IgD-negative memory B cell (primary cell): Measurements from ENCODE around the gene NCOR2. TPM values are rescaled to one million over a fixed set of nuclear protein-coding genes. Genes with fewer than 3 reads are reported as not detected.

Experiments used
- H3K27ac Mint-ChIP-seq, 3 donors: one replicate each; pipeline ENCODE4 v1.8.0; 2020 to 2022; ENCODE audit warnings: mild to moderate bottlenecking in 3 of 3, mixed read lengths in 3 of 3, moderate library complexity in 1 of 3
- H3K27me3 Mint-ChIP-seq: one replicate; pipeline ENCODE4 v1.8.0; 2021; ENCODE audit warnings: mixed read lengths
- H3K36me3 Mint-ChIP-seq: one replicate; pipeline ENCODE4 v1.8.0; 2020; ENCODE audit warnings: mild to moderate bottlenecking, mixed read lengths
- H3K4me1 Mint-ChIP-seq, 3 donors: one replicate each; pipeline ENCODE4 v1.8.0; 2020 to 2022; ENCODE audit warnings: mixed read lengths in 3 of 3, mild to moderate bottlenecking in 1 of 3
- H3K4me3 Mint-ChIP-seq, 4 donors: one replicate each; pipeline ENCODE4 v1.8.0; 2020 to 2022; ENCODE audit warnings: mild to moderate bottlenecking in 4 of 4, mixed read lengths in 4 of 4, moderate library complexity in 3 of 4
- H3K9me3 Mint-ChIP-seq, 3 donors: one replicate each; pipeline ENCODE4 v1.8.0; 2020 to 2021; ENCODE audit warnings: mixed read lengths in 3 of 3, mild to moderate bottlenecking in 1 of 3
- polyA plus RNA-seq: library from polyadenylated mRNA; unstranded; fragments of 300-500 nt; fragmentation: Illumina TruSeq; gene quantifications from one replicate; pipeline ENCODE4 v1.2.3, GENCODE V29; 2021

Gene NCOR2
- 9.9 TPM for polyA plus RNA-seq

DNA sequence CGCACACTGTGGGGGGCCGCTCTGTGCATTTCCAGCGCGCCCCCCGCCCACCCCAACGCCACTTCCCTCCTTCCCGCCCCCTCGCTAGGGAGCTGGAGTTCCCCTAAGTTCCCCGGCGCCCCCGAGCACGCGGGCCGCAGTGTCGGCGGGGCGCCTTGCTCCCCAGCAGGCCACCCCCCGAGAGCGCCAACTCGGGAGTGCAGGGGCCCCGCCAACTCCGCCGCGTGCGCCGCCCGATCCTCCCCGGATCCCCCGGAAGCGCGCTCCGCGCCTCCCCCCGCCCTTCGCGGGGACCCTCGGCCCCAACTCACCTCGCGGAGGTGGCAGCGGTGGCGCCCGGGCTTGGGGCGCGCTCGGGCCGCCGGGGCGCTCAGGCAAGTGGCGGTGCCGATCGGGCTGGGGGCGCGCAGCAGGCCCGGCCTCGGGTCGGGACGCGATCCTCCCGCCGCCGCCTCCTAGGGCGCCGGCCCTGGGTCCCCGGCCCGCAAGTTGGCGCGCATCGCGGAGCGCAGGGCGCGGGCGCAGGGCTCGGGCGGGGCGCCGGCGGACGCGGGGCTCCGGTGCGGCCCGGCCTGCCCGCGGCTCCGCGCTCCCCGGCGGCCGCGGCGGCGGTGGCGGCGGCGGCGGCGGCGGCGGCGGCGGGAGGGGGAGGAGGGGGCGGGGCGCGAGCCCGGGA, at the start of gene NCOR2:
NCOR2 (minus strand) TSS at position 616 of the 676 bp plus-strand sequence. CDS start 72,361 bp downstream, outside the sequence.
- H3K27me3 Mint-ChIP-seq: no peaks in the 10 kb centered on the region
- H3K36me3 Mint-ChIP-seq: no peaks in the 10 kb centered on the region
- H3K9me3 Mint-ChIP-seq: no peaks in the 10 kb centered on the region
- H3K4me3 Mint-ChIP-seq: peak within 1 kb of the TSS; percentile 92 to 99 (median 95)
- H3K4me1 Mint-ChIP-seq: peaks cover 18 to 23% (median 19%) of the 10 kb centered on the region in 3 donors
- H3K27ac Mint-ChIP-seq: peak within 1 kb of the TSS; percentile 90 to 94 (median 91)

DNA sequence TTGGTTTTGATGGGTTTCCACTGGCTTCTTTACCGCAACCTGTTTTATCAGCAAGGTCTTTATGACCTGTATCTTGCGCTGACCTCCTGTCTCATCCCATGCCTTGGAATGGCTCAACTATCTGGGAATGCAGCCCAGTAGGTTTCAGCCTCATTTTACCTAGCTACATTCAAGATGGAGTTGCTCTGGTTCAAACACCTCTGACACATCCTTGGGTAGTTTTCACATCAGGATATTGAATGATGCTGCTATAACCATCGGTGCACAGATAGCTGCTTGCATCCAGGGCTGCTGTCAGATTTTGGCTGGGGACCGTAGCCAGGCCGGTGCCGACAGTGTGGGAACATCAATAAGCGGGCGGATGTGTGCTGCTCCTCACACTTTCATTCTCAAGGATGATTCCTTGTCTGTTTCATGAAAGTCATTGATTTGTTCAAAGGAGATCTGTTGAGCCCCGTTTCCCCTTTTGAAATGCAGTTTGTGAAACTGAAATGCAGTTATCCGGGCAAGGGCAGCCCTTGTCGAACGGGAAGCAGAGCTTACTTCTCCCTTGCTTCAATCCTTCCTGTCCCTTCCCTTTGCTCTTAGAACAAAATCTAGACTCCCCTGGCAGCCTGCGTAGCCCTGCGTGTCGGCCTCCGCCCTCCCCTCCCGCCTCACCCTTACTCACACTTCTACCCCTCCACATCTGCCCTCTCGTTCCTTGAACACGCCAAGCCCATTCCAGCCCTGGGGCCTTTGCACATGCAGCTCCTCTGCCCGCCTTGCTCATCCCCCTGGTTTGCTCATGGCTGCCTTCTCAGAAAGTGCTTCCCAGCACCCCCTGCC, 49.2 kb upstream of the NCOR2 start:
- H3K27ac Mint-ChIP-seq: no peak overlapping the region
- peaks cover 0 to 6% (median 1%) of the 10 kb centered on the region in 3 donors for H3K4me1 Mint-ChIP-seq
- H3K9me3 Mint-ChIP-seq: peaks cover 1 to 11% (median 4%) of the 10 kb centered on the region in 3 donors
- peaks cover 4% of the 10 kb centered on the region for H3K27me3 Mint-ChIP-seq
- H3K4me3 Mint-ChIP-seq: no peak overlapping the region
- peaks cover 2% of the 10 kb centered on the region for H3K36me3 Mint-ChIP-seq

GRCh38 chr12:124614512-124615292, 47.3 kb upstream of the NCOR2 start:
- H3K4me3 Mint-ChIP-seq: no peak overlapping the region

GRCh38 chr12:124613151-124613585, 45.8 kb upstream of the NCOR2 start:
- no peak overlapping the region for H3K4me3 Mint-ChIP-seq
- peaks cover 3% of the 10 kb centered on the region for H3K27me3 Mint-ChIP-seq
- no peaks in the 10 kb centered on the region for H3K36me3 Mint-ChIP-seq
- no peak overlapping the region for H3K27ac Mint-ChIP-seq
- H3K4me1 Mint-ChIP-seq: peaks cover 13 to 21% (median 16%) of the 10 kb centered on the region in 3 donors
- peaks cover 0 to 6% (median 0%) of the 10 kb centered on the region in 3 donors for H3K9me3 Mint-ChIP-seq

More at GRCh38 chr12:124614512-124615292, 47.3 kb upstream of the NCOR2 start:
- peak overlapping the region in 1 of 3 donors; percentile 35 for H3K27ac Mint-ChIP-seq
- H3K36me3 Mint-ChIP-seq: peaks cover 2% of the 10 kb centered on the region
- H3K9me3 Mint-ChIP-seq: peaks cover 1 to 11% (median 4%) of the 10 kb centered on the region in 3 donors
- peaks cover 5% of the 10 kb centered on the region for H3K27me3 Mint-ChIP-seq
- peaks cover 0 to 8% (median 3%) of the 10 kb centered on the region in 3 donors for H3K4me1 Mint-ChIP-seq

DNA sequence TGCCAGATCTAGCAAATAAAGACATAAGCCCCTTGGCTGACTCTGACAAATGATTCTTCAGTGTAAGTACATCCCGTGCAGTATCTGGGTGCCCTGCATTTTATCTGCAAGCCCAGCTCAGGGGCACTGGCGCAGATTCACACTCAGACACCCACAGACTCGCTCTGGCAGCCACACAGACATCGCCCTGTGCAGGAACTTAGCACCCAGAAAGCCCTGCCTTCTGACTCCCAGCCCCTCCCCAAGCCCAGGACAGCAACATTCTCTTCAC, 44.9 kb upstream of the NCOR2 start:
- H3K27ac Mint-ChIP-seq: no peak overlapping the region
- peak overlapping the region in 1 of 4 donors; percentile 21 for H3K4me3 Mint-ChIP-seq
- peaks cover 3% of the 10 kb centered on the region for H3K27me3 Mint-ChIP-seq
- H3K4me1 Mint-ChIP-seq: peaks cover 17 to 26% (median 21%) of the 10 kb centered on the region in 3 donors
- peaks cover 0 to 6% (median 0%) of the 10 kb centered on the region in 3 donors for H3K9me3 Mint-ChIP-seq
- H3K36me3 Mint-ChIP-seq: no peaks in the 10 kb centered on the region

DNA sequence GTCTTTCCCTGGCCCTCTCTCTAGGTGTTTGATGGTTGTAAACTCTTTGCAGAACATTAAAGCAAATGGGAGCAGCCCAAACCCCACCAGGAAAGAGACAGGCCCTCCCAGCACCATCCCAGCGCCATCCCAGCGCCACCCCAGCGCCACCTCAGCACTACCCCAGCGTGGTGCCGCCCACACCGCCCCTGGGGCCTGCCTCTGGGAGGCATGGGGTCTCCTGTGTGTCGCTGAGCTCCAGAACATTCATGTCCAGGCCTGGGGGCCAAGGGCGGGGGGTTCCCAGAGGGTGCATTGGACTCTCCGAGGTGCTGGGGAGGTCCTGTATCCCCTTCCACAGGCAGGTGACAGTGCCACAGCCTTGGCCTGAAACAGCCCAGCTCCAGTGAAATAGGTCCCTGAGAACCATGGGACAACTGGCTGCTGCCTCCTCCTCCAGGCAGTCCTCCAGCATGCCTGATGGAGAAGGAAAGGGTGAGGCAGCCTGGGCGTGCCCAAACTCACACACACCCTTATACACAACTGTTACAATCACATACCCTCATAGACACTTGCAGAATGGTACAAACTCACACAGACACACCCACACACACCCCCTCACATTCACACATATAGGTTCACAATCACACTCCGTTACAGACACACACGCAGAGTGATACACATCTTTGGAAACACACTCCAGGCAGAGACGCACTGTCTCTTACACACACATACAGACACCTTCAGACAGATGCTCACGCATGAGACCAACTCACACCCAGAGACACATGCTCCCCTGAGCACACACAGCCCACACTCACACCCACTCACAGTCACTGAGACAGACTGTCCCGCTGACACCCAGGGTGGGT, 44.4 kb upstream of the NCOR2 start:
- H3K9me3 Mint-ChIP-seq: peaks cover 0 to 6% (median 0%) of the 10 kb centered on the region in 3 donors
- H3K27me3 Mint-ChIP-seq: peaks cover 3% of the 10 kb centered on the region
- H3K27ac Mint-ChIP-seq: no peak overlapping the region
- no peaks in the 10 kb centered on the region for H3K36me3 Mint-ChIP-seq
- H3K4me3 Mint-ChIP-seq: peak overlapping the region in 2 of 4 donors; percentile 1 to 21
- peaks cover 19 to 24% (median 22%) of the 10 kb centered on the region in 3 donors for H3K4me1 Mint-ChIP-seq

GRCh38 chr12:124610629-124611558, 43.5 kb upstream of the NCOR2 start:
- peaks cover 19 to 22% (median 21%) of the 10 kb centered on the region in 3 donors for H3K4me1 Mint-ChIP-seq
- H3K4me3 Mint-ChIP-seq: peak overlapping the region in 1 of 4 donors; percentile 76
- peak overlapping the region in 1 of 3 donors; percentile 73 for H3K27ac Mint-ChIP-seq
- H3K9me3 Mint-ChIP-seq: peaks cover 0 to 6% (median 0%) of the 10 kb centered on the region in 3 donors
- H3K36me3 Mint-ChIP-seq: no peaks in the 10 kb centered on the region
- H3K27me3 Mint-ChIP-seq: peaks cover 3% of the 10 kb centered on the region

DNA sequence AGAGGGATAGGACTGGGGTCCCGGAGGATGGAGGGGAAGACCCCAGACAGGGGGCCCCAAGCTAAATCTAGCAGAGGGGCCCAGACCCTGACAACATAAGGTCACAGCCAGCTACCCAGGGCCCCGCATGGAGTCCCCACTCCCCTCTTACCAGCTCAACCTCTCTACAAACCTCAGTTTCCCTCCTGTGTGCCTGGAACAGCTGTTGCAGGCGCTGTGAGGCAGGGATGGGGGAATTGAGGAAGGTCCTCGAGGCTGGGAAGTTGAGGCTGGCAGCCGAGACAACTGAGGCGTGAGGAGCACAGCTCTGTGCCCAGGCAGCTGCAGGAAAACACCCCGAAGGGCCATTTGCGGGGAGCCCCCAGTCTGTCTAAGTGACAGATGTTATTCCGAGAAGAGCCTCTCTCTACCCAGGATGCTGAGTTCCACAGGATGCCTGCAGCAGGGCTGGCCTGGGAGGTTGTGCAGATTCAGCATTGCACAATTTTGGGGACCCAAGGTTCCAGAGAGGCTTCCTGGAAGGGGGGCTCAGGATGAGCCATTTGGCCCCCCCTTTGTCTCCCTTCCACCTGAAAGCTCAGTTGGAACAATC, 42.7 kb upstream of the NCOR2 start:
- Mint-ChIP-seq H3K36me3 (no peaks in the 10 kb centered on the region), H3K27ac (no peak overlapping the region), H3K9me3 (peaks cover 0 to 6% (median 0%) of the 10 kb centered on the region in 3 donors), H3K4me3 (peak overlapping the region in 1 of 4 donors; percentile 73), H3K27me3 (peaks cover 6% of the 10 kb centered on the region), H3K4me1 (peaks cover 19 to 22% (median 21%) of the 10 kb centered on the region in 3 donors)

DNA sequence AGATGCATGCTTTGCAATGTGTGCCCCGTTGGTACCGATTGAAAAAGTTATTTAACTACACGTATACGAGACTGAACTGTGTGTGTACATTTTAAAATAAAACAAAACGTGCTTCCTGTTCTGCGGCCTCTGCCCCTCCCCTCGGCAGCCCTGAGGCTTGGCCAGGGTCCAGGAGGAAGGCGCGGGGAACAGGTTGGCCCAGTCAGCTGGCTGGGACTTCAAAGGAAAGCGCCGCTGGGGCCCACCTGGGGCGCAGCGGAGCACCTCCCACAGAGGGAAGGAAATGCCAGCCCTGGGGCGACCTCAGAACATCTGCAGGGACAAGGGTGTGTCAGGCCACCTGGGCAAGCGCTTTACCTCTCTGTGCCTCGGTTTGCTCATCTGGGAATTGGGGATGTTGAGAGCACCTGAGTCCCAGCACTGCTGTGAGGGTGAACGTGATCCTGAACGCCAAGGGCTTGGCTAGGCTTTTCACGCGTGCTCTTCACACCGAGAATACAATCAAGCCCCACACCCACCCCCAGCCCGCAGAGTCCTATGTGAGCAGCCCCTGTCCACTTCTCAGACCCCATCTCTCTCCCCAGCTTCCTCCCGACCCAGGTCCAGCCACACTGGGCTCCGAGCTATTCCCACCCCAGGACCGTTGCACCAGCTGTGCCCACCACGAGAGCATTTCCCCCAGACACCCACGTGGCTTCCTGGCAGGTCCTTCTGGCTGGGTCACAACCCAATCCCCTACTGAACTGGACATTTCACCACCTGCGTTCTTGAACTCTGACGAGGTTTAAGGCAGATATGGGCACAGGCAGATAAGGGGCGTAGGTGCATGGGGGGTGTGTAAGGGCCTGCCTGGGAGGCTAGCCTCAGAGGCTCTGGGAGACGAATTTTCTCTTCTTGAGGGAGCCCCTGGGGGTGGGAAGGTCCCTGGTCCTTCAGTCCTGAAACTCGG, 41.9 kb upstream of the NCOR2 start:
- Mint-ChIP-seq H3K27ac (peak overlapping the region; percentile 45 to 91 (median 80)), H3K4me1 (peaks cover 19 to 21% (median 21%) of the 10 kb centered on the region in 3 donors), H3K9me3 (peaks cover 0 to 6% (median 0%) of the 10 kb centered on the region in 3 donors), H3K27me3 (peaks cover 6% of the 10 kb centered on the region), H3K4me3 (peak overlapping the region; percentile 66 to 86 (median 75)), H3K36me3 (no peaks in the 10 kb centered on the region)

DNA sequence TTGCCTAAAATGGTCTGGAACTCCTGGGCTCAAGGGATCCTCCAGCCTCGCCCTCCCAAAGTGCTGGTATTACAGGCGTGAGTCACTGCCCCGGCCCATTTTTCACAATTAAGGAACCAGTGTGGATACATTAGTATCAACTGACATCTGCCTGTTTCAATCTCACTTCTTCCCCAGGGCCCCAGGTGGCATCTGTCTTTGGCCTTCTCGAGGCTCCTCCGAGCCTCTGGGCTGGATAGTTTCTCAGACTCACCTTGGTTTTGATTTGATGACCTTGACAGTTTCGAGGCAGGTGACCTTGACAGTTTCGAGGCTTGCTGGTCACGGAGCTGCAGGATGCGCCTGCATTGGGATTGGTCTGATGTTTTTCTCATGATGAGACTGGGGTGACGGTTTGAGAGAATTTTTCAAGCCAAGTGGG, 41.0 kb upstream of the NCOR2 start:
- Mint-ChIP-seq H3K4me3 (peak overlapping the region; percentile 66 to 86 (median 75)), H3K9me3 (peaks cover 0 to 6% (median 0%) of the 10 kb centered on the region in 3 donors), H3K36me3 (no peaks in the 10 kb centered on the region), H3K27ac (peak overlapping the region; percentile 45 to 91 (median 80)), H3K27me3 (peaks cover 6% of the 10 kb centered on the region), H3K4me1 (peaks cover 19 to 21% (median 21%) of the 10 kb centered on the region in 3 donors)

DNA sequence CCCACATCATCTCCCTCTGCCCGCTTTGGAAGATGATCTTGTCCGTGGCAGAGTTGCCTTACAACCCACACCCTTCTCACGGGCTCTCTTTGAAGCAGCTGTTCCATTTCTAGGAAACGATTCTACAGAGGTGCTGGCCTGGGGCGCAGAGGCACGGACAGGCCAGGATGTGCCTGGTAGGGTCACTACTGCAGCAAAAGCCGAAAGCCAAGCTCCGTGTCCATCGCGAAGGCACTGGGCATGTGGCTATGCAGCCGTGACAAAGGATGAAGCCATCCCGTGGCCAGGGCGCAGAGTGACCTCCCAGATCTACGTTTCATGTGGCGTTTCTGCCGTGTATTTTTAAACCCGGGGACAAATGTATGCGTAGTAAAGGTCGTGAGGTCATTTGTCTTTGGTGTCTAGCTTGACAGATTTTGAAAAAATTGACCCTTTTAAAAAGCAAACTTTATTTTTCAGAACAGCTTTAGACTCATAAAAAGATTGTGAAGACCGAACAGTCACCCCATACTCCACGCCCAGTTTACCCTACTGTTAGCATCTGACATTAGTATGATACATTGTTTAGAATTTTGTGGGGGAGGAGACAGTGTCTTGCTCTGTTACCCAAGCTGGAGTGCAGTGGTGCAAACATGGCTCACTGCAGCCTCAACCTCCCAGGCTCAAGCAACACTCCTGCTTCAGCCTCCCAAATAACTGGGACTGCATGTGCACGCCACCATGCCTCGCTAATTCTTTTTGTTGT, 40.4 kb upstream of the NCOR2 start:
- Mint-ChIP-seq H3K27ac (peak overlapping the region in 2 of 3 donors; percentile 32 to 91), H3K9me3 (peaks cover 0 to under 1% (median 0%) of the 10 kb centered on the region in 3 donors), H3K36me3 (no peaks in the 10 kb centered on the region), H3K4me3 (peak overlapping the region; percentile 42 to 86 (median 70)), H3K4me1 (peaks cover 19 to 21% (median 21%) of the 10 kb centered on the region in 3 donors), H3K27me3 (peaks cover 6% of the 10 kb centered on the region)
